Measurements from ENCODE around the gene SEMA7A. TPM values are rescaled to one million over a fixed set of nuclear protein-coding genes. Genes with fewer than 3 reads are reported as not detected.

Gene SEMA7A
- total and polyA plus RNA-seq, 9 of the 15 experiments (the other 6 are each of a cell fraction or from before 2014, with no cell fraction given): 0.04 to 8.2 (median 5.4) TPM; not detected in 1

GRCh38 chr15:74433592-74434262 is at the start of gene SEMA7A (continued):
- TF ChIP-seq, protein P1, sequence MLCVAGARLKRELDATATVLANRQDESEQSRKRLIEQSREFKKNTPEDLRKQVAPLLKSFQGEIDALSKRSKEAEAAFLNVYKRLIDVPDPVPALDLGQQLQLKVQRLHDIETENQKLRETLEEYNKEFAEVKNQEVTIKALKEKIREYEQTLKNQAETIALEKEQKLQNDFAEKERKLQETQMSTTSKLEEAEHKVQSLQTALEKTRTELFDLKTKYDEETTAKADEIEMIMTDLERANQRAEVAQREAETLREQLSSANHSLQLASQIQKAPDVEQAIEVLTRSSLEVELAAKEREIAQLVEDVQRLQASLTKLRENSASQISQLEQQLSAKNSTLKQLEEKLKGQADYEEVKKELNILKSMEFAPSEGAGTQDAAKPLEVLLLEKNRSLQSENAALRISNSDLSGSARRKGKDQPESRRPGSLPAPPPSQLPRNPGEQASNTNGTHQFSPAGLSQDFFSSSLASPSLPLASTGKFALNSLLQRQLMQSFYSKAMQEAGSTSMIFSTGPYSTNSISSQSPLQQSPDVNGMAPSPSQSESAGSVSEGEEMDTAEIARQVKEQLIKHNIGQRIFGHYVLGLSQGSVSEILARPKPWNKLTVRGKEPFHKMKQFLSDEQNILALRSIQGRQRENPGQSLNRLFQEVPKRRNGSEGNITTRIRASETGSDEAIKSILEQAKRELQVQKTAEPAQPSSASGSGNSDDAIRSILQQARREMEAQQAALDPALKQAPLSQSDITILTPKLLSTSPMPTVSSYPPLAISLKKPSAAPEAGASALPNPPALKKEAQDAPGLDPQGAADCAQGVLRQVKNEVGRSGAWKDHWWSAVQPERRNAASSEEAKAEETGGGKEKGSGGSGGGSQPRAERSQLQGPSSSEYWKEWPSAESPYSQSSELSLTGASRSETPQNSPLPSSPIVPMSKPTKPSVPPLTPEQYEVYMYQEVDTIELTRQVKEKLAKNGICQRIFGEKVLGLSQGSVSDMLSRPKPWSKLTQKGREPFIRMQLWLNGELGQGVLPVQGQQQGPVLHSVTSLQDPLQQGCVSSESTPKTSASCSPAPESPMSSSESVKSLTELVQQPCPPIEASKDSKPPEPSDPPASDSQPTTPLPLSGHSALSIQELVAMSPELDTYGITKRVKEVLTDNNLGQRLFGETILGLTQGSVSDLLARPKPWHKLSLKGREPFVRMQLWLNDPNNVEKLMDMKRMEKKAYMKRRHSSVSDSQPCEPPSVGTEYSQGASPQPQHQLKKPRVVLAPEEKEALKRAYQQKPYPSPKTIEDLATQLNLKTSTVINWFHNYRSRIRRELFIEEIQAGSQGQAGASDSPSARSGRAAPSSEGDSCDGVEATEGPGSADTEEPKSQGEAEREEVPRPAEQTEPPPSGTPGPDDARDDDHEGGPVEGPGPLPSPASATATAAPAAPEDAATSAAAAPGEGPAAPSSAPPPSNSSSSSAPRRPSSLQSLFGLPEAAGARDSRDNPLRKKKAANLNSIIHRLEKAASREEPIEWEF (CRISPR knock-in tag; IDR thresholded peaks at IDR 0.05): no peak
- no peak for TF ChIP-seq AFF4 (CRISPR knock-in tag; IDR thresholded peaks at IDR 0.05)
- no peak for TF ChIP-seq CC2D1A (IDR thresholded peaks at IDR 0.05)
- no peak for TF ChIP-seq USF1 (CRISPR knock-in tag; IDR thresholded peaks at IDR 0.05)
- no peak for TF ChIP-seq MCM3 (IDR thresholded peaks at IDR 0.05)
- no peak for TF ChIP-seq NFATC3 (IDR thresholded peaks at IDR 0.05)
- no peak for TF ChIP-seq DPF2 (IDR thresholded peaks at IDR 0.05)
- TF ChIP-seq NFRKB (IDR thresholded peaks at IDR 0.05; ENCODE audit: low read depth): no peak
- no peak for TF ChIP-seq ZNF224 (CRISPR knock-in tag; IDR thresholded peaks at IDR 0.05)
- TF ChIP-seq ZNF589 (CRISPR knock-in tag; IDR thresholded peaks at IDR 0.05; ENCODE audit: low read depth): peak; percentile 21; the same call in 1 of the 2 replicates
- TF ChIP-seq, protein P2, sequence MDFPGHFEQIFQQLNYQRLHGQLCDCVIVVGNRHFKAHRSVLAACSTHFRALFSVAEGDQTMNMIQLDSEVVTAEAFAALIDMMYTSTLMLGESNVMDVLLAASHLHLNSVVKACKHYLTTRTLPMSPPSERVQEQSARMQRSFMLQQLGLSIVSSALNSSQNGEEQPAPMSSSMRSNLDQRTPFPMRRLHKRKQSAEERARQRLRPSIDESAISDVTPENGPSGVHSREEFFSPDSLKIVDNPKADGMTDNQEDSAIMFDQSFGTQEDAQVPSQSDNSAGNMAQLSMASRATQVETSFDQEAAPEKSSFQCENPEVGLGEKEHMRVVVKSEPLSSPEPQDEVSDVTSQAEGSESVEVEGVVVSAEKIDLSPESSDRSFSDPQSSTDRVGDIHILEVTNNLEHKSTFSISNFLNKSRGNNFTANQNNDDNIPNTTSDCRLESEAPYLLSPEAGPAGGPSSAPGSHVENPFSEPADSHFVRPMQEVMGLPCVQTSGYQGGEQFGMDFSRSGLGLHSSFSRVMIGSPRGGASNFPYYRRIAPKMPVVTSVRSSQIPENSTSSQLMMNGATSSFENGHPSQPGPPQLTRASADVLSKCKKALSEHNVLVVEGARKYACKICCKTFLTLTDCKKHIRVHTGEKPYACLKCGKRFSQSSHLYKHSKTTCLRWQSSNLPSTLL (IDR thresholded peaks at IDR 0.05): no peak
- no peak for TF ChIP-seq MXI1 (IDR thresholded peaks at IDR 0.05; ENCODE audit: low read depth, low read length)
- TF ChIP-seq, protein P3, sequence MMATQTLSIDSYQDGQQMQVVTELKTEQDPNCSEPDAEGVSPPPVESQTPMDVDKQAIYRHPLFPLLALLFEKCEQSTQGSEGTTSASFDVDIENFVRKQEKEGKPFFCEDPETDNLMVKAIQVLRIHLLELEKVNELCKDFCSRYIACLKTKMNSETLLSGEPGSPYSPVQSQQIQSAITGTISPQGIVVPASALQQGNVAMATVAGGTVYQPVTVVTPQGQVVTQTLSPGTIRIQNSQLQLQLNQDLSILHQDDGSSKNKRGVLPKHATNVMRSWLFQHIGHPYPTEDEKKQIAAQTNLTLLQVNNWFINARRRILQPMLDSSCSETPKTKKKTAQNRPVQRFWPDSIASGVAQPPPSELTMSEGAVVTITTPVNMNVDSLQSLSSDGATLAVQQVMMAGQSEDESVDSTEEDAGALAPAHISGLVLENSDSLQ (IDR thresholded peaks at IDR 0.05): no peak
- TF ChIP-seq HNRNPLL (IDR thresholded peaks at IDR 0.05; ENCODE audit: low read depth, low read length, poor library complexity, severe bottlenecking): peak; percentile 54
- TF ChIP-seq ADNP (tag; IDR thresholded peaks at IDR 0.05): no peak
- no peak for TF ChIP-seq PCBP1 (IDR thresholded peaks at IDR 0.05; ENCODE audit: low read depth, low read length, poor library complexity, severe bottlenecking)

Data from K562 (cell line).